SK-N-SH (cell line): Measurements from ENCODE around the gene PITPNM1. TPM values are rescaled to one million over a fixed set of nuclear protein-coding genes. Genes with fewer than 3 reads are reported as not detected.

Experiments used
- CTCF ChIA-PET: fragments of 300-600, 350-600 bp; formaldehyde crosslinking; extraction: SDS; loops from one replicate; lab custom pipeline; 2021; lab: Yijun Ruan, JAX
- POLR2A ChIA-PET: fragments of 350-600 bp; sonication (Branson Sonifier 250); formaldehyde crosslinking; extraction: SDS; loops from one replicate; lab custom pipeline; 2020; ENCODE audit warnings: antibody characterized with exemption, inconsistent platforms; lab: Yijun Ruan, JAX
- DNase-seq: peaks from one replicate; pipeline ENCODE4 v3.0.0; 2012
- H2AFZ ChIP-seq: fragments of 200-600 bp; sonication (generic); 2 replicates; pipeline ENCODE4 v1.8.1; 2016; ENCODE audit warnings: antibody characterized with exemption, mild to moderate bottlenecking, low read depth
- H3F3A ChIP-seq: fragments of 200-600 bp; sonication (generic); replicated peaks from 2 replicates; pipeline ENCODE3; 2016; ENCODE audit warnings: antibody characterized with exemption, mild to moderate bottlenecking; ENCODE audit not compliant: insufficient read depth
- H3K27ac ChIP-seq, 2 experiments: fragments of 200-500 bp in 1 of 2; fragments of 200-600 bp in 1 of 2; sonication (Bioruptor generic) in 1 of 2; sonication (generic), shearing (Covaris generic) in 1 of 2; 2 replicates each; pipeline versions ENCODE4 v1.5.1 to v1.6.1; 2014 to 2016; ENCODE audit warnings: low read depth in 2 of 2, inconsistent platforms in 1 of 2, low read length in 1 of 2, mild to moderate bottlenecking in 1 of 2, mixed read lengths in 1 of 2
- H3K27me3 ChIP-seq: fragments of 200-600 bp; sonication (generic), shearing (Covaris generic); 2 replicates; pipeline ENCODE4 v1.6.1; 2016; ENCODE audit warnings: mixed run types; ENCODE audit not compliant: insufficient read depth
- H3K36me3 ChIP-seq, 2 experiments: fragments of 200-500 bp in 1 of 2; fragments of 200-600 bp in 1 of 2; sonication (Bioruptor generic) in 1 of 2; sonication (generic) in 1 of 2; replicated peaks in 1 of 2; 2 replicates each; pipeline versions ENCODE3 to v1.5.1; 2014 to 2016; ENCODE audit warnings: low read length in 1 of 2, mild to moderate bottlenecking in 1 of 2; ENCODE audit not compliant: insufficient read depth in 2 of 2, control insufficient read depth in 1 of 2
- H3K4me1 ChIP-seq, 2 experiments: fragments of 200-500 bp in 1 of 2; fragments of 200-600 bp in 1 of 2; sonication (Bioruptor generic) in 1 of 2; sonication (generic), shearing (Covaris generic) in 1 of 2; 2 replicates each; pipeline versions ENCODE4 v1.5.1 to v1.6.1; 2014 to 2016; ENCODE audit warnings: low read depth in 1 of 2, low read length in 1 of 2, mixed run types in 1 of 2; ENCODE audit not compliant: insufficient read depth in 2 of 2, control insufficient read depth in 1 of 2
- H3K4me2 ChIP-seq: fragments of 200-600 bp; sonication (generic), shearing (Covaris generic); 2 replicates; pipeline ENCODE4 v1.6.1; 2017; ENCODE audit warnings: mixed run types
- H3K4me3 ChIP-seq, 2 experiments: fragments of 200-500 bp in 1 of 2; fragments of 200-600 bp in 1 of 2; sonication (Bioruptor generic) in 1 of 2; sonication (generic), shearing (Covaris generic) in 1 of 2; 2 replicates each; pipeline versions ENCODE4 v1.5.1 to v1.8.1; 2014 to 2016; ENCODE audit warnings: low read depth in 2 of 2, inconsistent platforms in 1 of 2, low read length in 1 of 2, mild to moderate bottlenecking in 1 of 2, mixed read lengths in 1 of 2, moderate library complexity in 1 of 2
- H3K79me2 ChIP-seq: fragments of 200-600 bp; sonication (generic); 2 replicates; pipeline ENCODE4 v1.8.1; 2017; ENCODE audit warnings: mild to moderate bottlenecking; ENCODE audit not compliant: insufficient read depth
- H3K9ac ChIP-seq: fragments of 200-600 bp; sonication (generic); 2 replicates; pipeline ENCODE4 v1.6.1; 2017; ENCODE audit warnings: mixed run types
- H3K9me2 ChIP-seq: fragments of 200-600 bp; sonication (generic); 2 replicates; pipeline ENCODE4 v1.6.1; 2017; ENCODE audit warnings: mixed run types
- H3K9me3 ChIP-seq: fragments of 200-600 bp; sonication (generic); 2 replicates; pipeline ENCODE4 v1.6.1; 2017; ENCODE audit warnings: mixed run types, mild to moderate bottlenecking, moderate library complexity
- H4K20me1 ChIP-seq: fragments of 200-600 bp; sonication (generic); 2 replicates; pipeline ENCODE4 v1.6.1; 2017; ENCODE audit warnings: mild to moderate bottlenecking, mixed run types; ENCODE audit not compliant: insufficient read depth
- CHD2 ChIP-seq: fragments of 150-350 bp; IDR thresholded peaks from 2 replicates; pipeline ENCODE4 v1.6.1; 2018; ENCODE audit warnings: low read length; ENCODE audit not compliant: partially characterized antibody
- ELF1 ChIP-seq: IDR thresholded peaks from 2 replicates; pipeline ENCODE4 v1.4.0; 2012
- EZH2phosphoT487 ChIP-seq: fragments of 200-600 bp; sonication (generic); IDR thresholded peaks from 2 replicates; pipeline ENCODE4 v1.6.1; 2017; ENCODE audit warnings: low read depth, mixed run types, mild to moderate bottlenecking, antibody characterized with exemption, moderate library complexity, borderline replicate concordance
- FOSL2 ChIP-seq: IDR thresholded peaks from 2 replicates; pipeline ENCODE4 v1.4.0; 2012; ENCODE audit warnings: low read depth, mild to moderate bottlenecking, moderate library complexity, borderline replicate concordance
- GABPA ChIP-seq: IDR thresholded peaks from 2 replicates; pipeline ENCODE4 v1.4.0; 2012; ENCODE audit warnings: low read depth, mild to moderate bottlenecking
- MEF2A ChIP-seq: IDR thresholded peaks from 2 replicates; pipeline ENCODE4 v1.4.0; 2012; ENCODE audit warnings: low read depth, borderline replicate concordance
- NFIC ChIP-seq: IDR thresholded peaks from 2 replicates; pipeline ENCODE4 v1.4.0; 2012; ENCODE audit warnings: borderline replicate concordance
- RAD21 ChIP-seq: IDR thresholded peaks from 2 replicates; pipeline ENCODE4 v1.6.1; 2012; ENCODE audit warnings: mild to moderate bottlenecking, low read length
- RFX5 ChIP-seq: IDR thresholded peaks from 2 replicates; pipeline ENCODE4 v1.6.1; 2012; ENCODE audit warnings: mild to moderate bottlenecking, improper control_type of control experiment, low read length
- RXRA ChIP-seq: IDR thresholded peaks from 2 replicates; pipeline ENCODE4 v1.4.0; 2012; ENCODE audit warnings: low read depth, mild to moderate bottlenecking, borderline replicate concordance
- TCF12 ChIP-seq: IDR thresholded peaks from 2 replicates; pipeline ENCODE4 v1.4.0; 2012
- WGBS: methylation state at CpG from one replicate; pipeline ENCODE4 v1.1.6; 2017; ENCODE audit warnings: low lambda C conversion rate; 5-methylcytosine and 5-hydroxymethylcytosine counted together
- polyA plus RNA-seq, 3 experiments: library from polyadenylated mRNA; depleted of rRNA; stranded (reverse); fragments of >200 nt; gene quantifications; 2 replicates each; pipeline ENCODE4 v1.2.3, GENCODE V29; 2012
- TF ChIP-seq, protein P1 (sequence below): fragments of 150-350 bp; IDR thresholded peaks from 2 replicates; pipeline ENCODE4 v1.6.1; 2017; ENCODE audit warnings: antibody characterized with exemption, low read length, low read depth, borderline replicate concordance
- TF ChIP-seq, protein P2 (sequence below): fragments of 200-600 bp; sonication (generic); IDR thresholded peaks from 2 replicates; pipeline ENCODE4 v1.6.1; 2017; ENCODE audit warnings: antibody characterized with exemption, mild to moderate bottlenecking, moderate library complexity
- TF ChIP-seq, protein P3 (sequence below): IDR thresholded peaks from 2 replicates; pipeline ENCODE4; 2012
- TF ChIP-seq, protein P4 (sequence below): IDR thresholded peaks from 2 replicates; pipeline ENCODE4 v1.4.0; 2012; ENCODE audit warnings: low read depth

The PITPNM1 gene
- polyA plus RNA-seq, 1 of the 3 experiments (the other 2 are of a cell fraction) = 24.2 TPM

DNA sequence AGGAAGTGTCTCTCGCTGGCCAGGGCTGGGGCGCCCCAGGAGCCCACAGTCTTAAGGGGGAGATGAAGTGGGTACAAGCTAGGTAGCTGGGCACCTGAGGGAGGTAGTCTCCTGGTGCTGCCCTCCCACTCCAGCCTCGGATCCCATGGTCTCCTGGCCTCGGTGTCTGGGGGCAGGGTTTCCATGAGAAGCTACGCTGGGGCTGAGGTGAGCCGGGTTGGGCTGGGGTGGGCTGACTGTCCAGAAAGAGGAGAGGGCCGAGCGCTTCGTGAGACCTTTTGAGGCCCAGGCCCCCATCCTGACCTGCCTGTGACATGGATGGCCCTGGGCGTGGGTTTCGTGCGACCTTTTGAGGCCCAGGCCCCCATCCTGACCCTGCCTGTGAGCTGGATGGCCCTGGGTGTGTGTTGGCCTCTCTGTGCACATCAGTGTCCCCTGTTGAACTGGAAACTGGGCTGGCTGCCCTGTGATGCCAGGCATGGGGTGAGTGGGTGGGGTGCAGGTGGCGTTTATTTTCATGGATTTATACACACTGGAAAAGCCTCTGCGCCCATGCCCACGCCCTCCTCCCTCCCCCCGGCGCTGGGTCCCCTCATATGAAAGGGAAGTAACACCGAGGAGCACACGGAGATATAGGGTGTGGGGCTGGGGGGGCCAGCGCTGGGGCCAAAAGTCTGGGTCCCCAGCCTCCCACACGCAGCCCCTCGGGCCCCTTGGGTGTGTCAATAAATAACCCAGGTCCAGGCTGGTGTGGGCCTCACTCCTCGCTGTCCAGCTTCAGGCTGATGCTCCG is 13.7 kb downstream of the PITPNM1 start:
- no peak overlapping the region for H3K27ac ChIP-seq
- H2AFZ ChIP-seq = no peak overlapping the region
- no peaks in the 10 kb centered on the region for H3K9me3 ChIP-seq
- no peak for DNase-seq
- WGBS = 87% methylated on average over 13 of the region's 24 CpGs
- no peaks in the 10 kb centered on the region for H3K27me3 ChIP-seq
- CTCF ChIA-PET = no interaction called here
- peaks cover 0 to 49% of the 10 kb centered on the region in 2 experiments for H3K36me3 ChIP-seq
- no peaks in the 10 kb centered on the region for H3K4me1 ChIP-seq
- no peaks in the 10 kb centered on the region for H4K20me1 ChIP-seq
- peaks cover 6% of the 10 kb centered on the region for H3F3A ChIP-seq
- H3K4me2 ChIP-seq = no peak overlapping the region
- no peaks in the 10 kb centered on the region for H3K9me2 ChIP-seq
- H3K9ac ChIP-seq = no peak overlapping the region
- H3K79me2 ChIP-seq = no peaks in the 10 kb centered on the region
- no peak overlapping the region for H3K4me3 ChIP-seq
- TF ChIP-seq TCF12 (no peak), FOSL2 (no peak), CHD2 (no peak), MEF2A (no peak), RXRA (no peak), RFX5 (no peak), RAD21 (no peak), EZH2phosphoT487 (no peak)
- TF ChIP-seq, protein P1, sequence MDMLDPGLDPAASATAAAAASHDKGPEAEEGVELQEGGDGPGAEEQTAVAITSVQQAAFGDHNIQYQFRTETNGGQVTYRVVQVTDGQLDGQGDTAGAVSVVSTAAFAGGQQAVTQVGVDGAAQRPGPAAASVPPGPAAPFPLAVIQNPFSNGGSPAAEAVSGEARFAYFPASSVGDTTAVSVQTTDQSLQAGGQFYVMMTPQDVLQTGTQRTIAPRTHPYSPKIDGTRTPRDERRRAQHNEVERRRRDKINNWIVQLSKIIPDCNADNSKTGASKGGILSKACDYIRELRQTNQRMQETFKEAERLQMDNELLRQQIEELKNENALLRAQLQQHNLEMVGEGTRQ = no peak
- TF ChIP-seq, protein P2, sequence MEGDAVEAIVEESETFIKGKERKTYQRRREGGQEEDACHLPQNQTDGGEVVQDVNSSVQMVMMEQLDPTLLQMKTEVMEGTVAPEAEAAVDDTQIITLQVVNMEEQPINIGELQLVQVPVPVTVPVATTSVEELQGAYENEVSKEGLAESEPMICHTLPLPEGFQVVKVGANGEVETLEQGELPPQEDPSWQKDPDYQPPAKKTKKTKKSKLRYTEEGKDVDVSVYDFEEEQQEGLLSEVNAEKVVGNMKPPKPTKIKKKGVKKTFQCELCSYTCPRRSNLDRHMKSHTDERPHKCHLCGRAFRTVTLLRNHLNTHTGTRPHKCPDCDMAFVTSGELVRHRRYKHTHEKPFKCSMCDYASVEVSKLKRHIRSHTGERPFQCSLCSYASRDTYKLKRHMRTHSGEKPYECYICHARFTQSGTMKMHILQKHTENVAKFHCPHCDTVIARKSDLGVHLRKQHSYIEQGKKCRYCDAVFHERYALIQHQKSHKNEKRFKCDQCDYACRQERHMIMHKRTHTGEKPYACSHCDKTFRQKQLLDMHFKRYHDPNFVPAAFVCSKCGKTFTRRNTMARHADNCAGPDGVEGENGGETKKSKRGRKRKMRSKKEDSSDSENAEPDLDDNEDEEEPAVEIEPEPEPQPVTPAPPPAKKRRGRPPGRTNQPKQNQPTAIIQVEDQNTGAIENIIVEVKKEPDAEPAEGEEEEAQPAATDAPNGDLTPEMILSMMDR = no peak
- TF ChIP-seq, protein P3, sequence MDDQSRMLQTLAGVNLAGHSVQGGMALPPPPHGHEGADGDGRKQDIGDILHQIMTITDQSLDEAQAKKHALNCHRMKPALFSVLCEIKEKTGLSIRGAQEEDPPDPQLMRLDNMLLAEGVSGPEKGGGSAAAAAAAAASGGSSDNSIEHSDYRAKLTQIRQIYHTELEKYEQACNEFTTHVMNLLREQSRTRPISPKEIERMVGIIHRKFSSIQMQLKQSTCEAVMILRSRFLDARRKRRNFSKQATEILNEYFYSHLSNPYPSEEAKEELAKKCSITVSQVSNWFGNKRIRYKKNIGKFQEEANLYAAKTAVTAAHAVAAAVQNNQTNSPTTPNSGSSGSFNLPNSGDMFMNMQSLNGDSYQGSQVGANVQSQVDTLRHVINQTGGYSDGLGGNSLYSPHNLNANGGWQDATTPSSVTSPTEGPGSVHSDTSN = no peak
- POLR2A ChIA-PET = interaction anchor here (1.1 kb wide), 1 partner anchor 8 kb away, joined by 5 read pairs; no protein-coding TSS in a partner anchor

DNA sequence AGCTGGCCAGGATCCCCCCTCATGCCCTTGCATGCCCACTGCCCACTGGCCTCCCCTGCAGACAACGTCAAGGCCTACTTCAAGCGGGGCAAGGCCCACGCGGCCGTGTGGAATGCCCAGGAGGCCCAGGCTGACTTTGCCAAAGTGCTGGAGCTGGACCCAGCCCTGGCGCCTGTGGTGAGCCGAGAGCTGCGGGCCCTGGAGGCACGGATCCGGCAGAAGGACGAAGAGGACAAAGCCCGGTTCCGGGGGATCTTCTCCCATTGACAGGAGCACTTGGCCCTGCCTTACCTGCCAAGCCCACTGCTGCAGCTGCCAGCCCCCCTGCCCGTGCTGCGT is 14.5 kb downstream of the PITPNM1 start:
- no peak overlapping the region for H3K27ac ChIP-seq
- no peak overlapping the region for H2AFZ ChIP-seq
- no peak for DNase-seq
- no peaks in the 10 kb centered on the region for H3K4me1 ChIP-seq
- no peak overlapping the region for H3K4me2 ChIP-seq
- peaks cover 4% of the 10 kb centered on the region for H3K79me2 ChIP-seq
- CTCF ChIA-PET = interaction anchor here (1.5 kb wide), 1 partner anchor 108 kb away, joined by 4 read pairs; no protein-coding TSS in a partner anchor
- H3K36me3 ChIP-seq = peaks cover 0 to 49% of the 10 kb centered on the region in 2 experiments
- TF ChIP-seq RAD21 (no peak), NFIC (no peak), ELF1 (no peak), MEF2A (no peak), GABPA (no peak)
- TF ChIP-seq, protein P3 = no peak
- TF ChIP-seq, protein P4, sequence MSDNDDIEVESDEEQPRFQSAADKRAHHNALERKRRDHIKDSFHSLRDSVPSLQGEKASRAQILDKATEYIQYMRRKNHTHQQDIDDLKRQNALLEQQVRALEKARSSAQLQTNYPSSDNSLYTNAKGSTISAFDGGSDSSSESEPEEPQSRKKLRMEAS = no peak
- TF ChIP-seq, protein P1 = no peak
- TF ChIP-seq, all 33 proteins: peak for 0
- Histone ChIP-seq H4K20me1 (no peaks in the 10 kb centered on the region), H3F3A (peaks cover 6% of the 10 kb centered on the region), H3K9me3 (no peaks in the 10 kb centered on the region), H3K9ac (no peak overlapping the region), H3K27me3 (no peaks in the 10 kb centered on the region), H3K9me2 (no peaks in the 10 kb centered on the region), H3K4me3 (no peak overlapping the region)
- POLR2A ChIA-PET = interaction anchor here (1.1 kb wide), 1 partner anchor 9 kb away, joined by 5 read pairs; no protein-coding TSS in a partner anchor
- 100% methylated on average over 3 of the region's 15 CpGs for WGBS
